Mesangial cell (primary cell): Measurements from ENCODE around the gene SLC22A1. TPM values are rescaled to one million over a fixed set of nuclear protein-coding genes. Genes with fewer than 3 reads are reported as not detected.

Experiments
- total RNA-seq: library from RNA; depleted of rRNA; stranded (reverse); fragments of >200 nt; gene quantifications from 2 replicates; pipeline ENCODE4 v1.2.3, GENCODE V29; 2015

The SLC22A1 gene
- 0.51 and 0.98 TPM in 2 replicates for total RNA-seq

GRCh38 chr6:160121558-160121957 lies at the start of gene SLC22A1:
Gene SLC22A1 (plus strand): TSS chr6:160121815. CDS start chr6:160121936, 121 bp downstream.

Other genes starting within 250 kb of the SLC22A1 start
- gene MAS1, start 230.8 kb upstream of the SLC22A1 start, total RNA-seq: not detected in 2 replicates
- 86.4 and 111 TPM in 2 replicates for gene IGF2R, start 152.7 kb upstream of the SLC22A1 start, total RNA-seq
- 0.16 and 0.38 TPM in 2 replicates for gene SLC22A2, start 137.0 kb downstream of the SLC22A1 start, total RNA-seq
- gene SLC22A3, start 226.6 kb downstream of the SLC22A1 start, total RNA-seq: 18.1 and 25.1 TPM in 2 replicates